ENCODE measurements around the gene EEF1AKMT2. TPM values are rescaled to one million over a fixed set of nuclear protein-coding genes. Genes with fewer than 3 reads are reported as not detected.

Gene EEF1AKMT2
- total RNA-seq, 6 donors from 2014 or later: 3.6 to 17.3 (median 11.4) TPM

- Histone ChIP-seq H3K9me3 (no peaks in the 10 kb centered on the region), H3K4me3 (no peak overlapping the region), H3K27me3 (no peaks in the 10 kb centered on the region), H3K36me3 (no peaks in the 10 kb centered on the region), H3K4me1 (peaks cover 71 to 96% (median 86%) of the 10 kb centered on the region in 4 donors), H3K27ac (peak overlapping the region; percentile 69 to 86 (median 75))
- WGBS, 2 donors: 16 to 28% methylated on average over 8 of the region's 8 CpGs
- TF ChIP-seq POLR2A (IDR thresholded peaks at IDR 0.05): no peak
- TF ChIP-seq EP300 (IDR thresholded peaks at IDR 0.05): no peak
- TF ChIP-seq CTCF (IDR thresholded peaks at IDR 0.05): peak; percentile 40 to 72 (median 60)
- peak in 1 of 2 donors; percentile 56 for TF ChIP-seq POLR2AphosphoS5 (IDR thresholded peaks at IDR 0.05)
- ATAC-seq (ENCODE audit: low FRiP score in 2 of 2) (peak; percentile 53 to 65), DNase-seq (peak in 1 of 2 donors; percentile 74)
Measured at GRCh38 chr10:124719213-124719851, 72.4 kb downstream of the EEF1AKMT2 start.

GRCh38 chr10:124717911-124718741, 73.6 kb downstream of the EEF1AKMT2 start:
- TF ChIP-seq EP300 (IDR thresholded peaks at IDR 0.05): peak in 1 of 4 donors; percentile 8
- peak in 1 of 4 donors; percentile 25 for TF ChIP-seq POLR2A (IDR thresholded peaks at IDR 0.05)
- TF ChIP-seq POLR2AphosphoS5 (IDR thresholded peaks at IDR 0.05): peak in 1 of 2 donors; percentile 30
- TF ChIP-seq CTCF (IDR thresholded peaks at IDR 0.05): no peak
- Histone ChIP-seq H3K9me3 (no peaks in the 10 kb centered on the region), H3K4me3 (no peak overlapping the region), H3K27ac (peak overlapping the region; percentile 69 to 86 (median 75)), H3K27me3 (no peaks in the 10 kb centered on the region), H3K36me3 (no peaks in the 10 kb centered on the region), H3K4me1 (peaks cover 71 to 95% (median 85%) of the 10 kb centered on the region in 4 donors)
- peak; percentile 62 to 63 for ATAC-seq (ENCODE audit: low FRiP score in 2 of 2)
- 44 to 54% methylated on average over 8 to 12 of the region's 12 CpGs for WGBS, 2 donors
- peak in 1 of 2 donors; percentile 74 for DNase-seq

GRCh38 chr10:124717041-124717757, 74.5 kb downstream of the EEF1AKMT2 start:
- 81 to 91% methylated on average over 9 of the region's 9 CpGs for WGBS, 2 donors
- no peak for ATAC-seq (ENCODE audit: low FRiP score in 2 of 2)
- Histone ChIP-seq H3K9me3 (no peaks in the 10 kb centered on the region), H3K4me3 (no peak overlapping the region), H3K36me3 (no peaks in the 10 kb centered on the region), H3K27me3 (no peaks in the 10 kb centered on the region), H3K27ac (peak overlapping the region in 3 of 4 donors; percentile 75 to 86 (median 75)), H3K4me1 (peaks cover 65 to 91% (median 82%) of the 10 kb centered on the region in 4 donors)
- DNase-seq: no peak
- TF ChIP-seq POLR2A (IDR thresholded peaks at IDR 0.05) (no peak), EP300 (IDR thresholded peaks at IDR 0.05) (no peak), CTCF (IDR thresholded peaks at IDR 0.05) (no peak), POLR2AphosphoS5 (IDR thresholded peaks at IDR 0.05) (no peak)

- Histone ChIP-seq H3K9me3 (no peaks in the 10 kb centered on the region), H3K36me3 (no peaks in the 10 kb centered on the region), H3K4me1 (peaks cover 57 to 87% (median 74%) of the 10 kb centered on the region in 4 donors), H3K27me3 (no peaks in the 10 kb centered on the region), H3K4me3 (no peak overlapping the region), H3K27ac (peak overlapping the region in 1 of 4 donors; percentile 13)
- DNase-seq: no peak
- no peak for ATAC-seq (ENCODE audit: low FRiP score in 2 of 2)
- 79 to 80% methylated on average over 4 of the region's 4 CpGs for WGBS, 2 donors
- no peak for TF ChIP-seq EP300 (IDR thresholded peaks at IDR 0.05)
- TF ChIP-seq POLR2A (IDR thresholded peaks at IDR 0.05): no peak
- no peak for TF ChIP-seq POLR2AphosphoS5 (IDR thresholded peaks at IDR 0.05)
- no peak for TF ChIP-seq CTCF (IDR thresholded peaks at IDR 0.05)
Measured at GRCh38 chr10:124716369-124716768, 75.3 kb downstream of the EEF1AKMT2 start.
